ENCODE data around the gene S100A6. TPM values are rescaled to one million over a fixed set of nuclear protein-coding genes. Genes with fewer than 3 reads are reported as not detected.
A peak's percentile ranks its signal among the peaks of the same experiment; 100 is the strongest.
"Not testable (repeated sequence)": the region's sequence is repeated elsewhere in the genome, so short reads cannot be mapped to it uniquely, and the experiment has no call there.

The S100A6 gene
- total RNA-seq, 1 donor from 2014 or later, result 336 TPM

GRCh38 chr1:153578490-153578889 lies 42.7 kb upstream of the S100A6 start:
- Histone ChIP-seq H3K27ac (replicated peaks) (no peak overlapping the region), H3K36me3 (no peaks in the 10 kb centered on the region), H3K27me3 (ENCODE audit: low read depth) (no peaks in the 10 kb centered on the region), H3K9me3 (replicated peaks) (no peaks in the 10 kb centered on the region), H3K4me1 (no peaks in the 10 kb centered on the region), H3K4me3 (no peak overlapping the region)
- intact Hi-C loops (cut with micrococcal nuclease), result no loop called here
- TF ChIP-seq CTCF (IDR thresholded peaks at IDR 0.05; ENCODE audit: borderline replicate concordance), result no peak
- DNase-seq, result no peak

DNA sequence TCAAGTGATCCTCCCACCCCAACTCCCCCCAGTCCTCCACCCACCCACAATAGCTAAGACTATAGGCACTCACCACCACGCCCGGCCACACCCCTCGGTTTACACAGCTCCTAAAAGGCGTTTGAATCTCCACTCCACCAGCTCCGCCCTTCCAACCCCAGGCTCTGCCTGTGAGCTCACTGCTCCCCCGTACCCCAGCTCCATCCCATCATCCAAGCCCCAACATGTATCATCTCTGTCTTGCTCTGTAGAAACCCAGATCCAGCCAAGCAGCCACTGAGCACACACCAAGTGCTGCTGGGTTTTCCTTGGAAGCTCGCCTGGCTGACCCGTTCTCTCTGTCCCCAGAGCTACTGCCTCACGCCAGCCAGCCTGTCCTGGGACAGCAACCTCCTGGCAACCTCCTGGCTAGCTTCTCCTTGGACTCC lies 41.8 kb upstream of the S100A6 start:
- Histone ChIP-seq H3K4me1 (peaks cover 8% of the 10 kb centered on the region), H3K36me3 (no peaks in the 10 kb centered on the region), H3K27me3 (ENCODE audit: low read depth) (no peaks in the 10 kb centered on the region), H3K27ac (replicated peaks) (no peak overlapping the region), H3K9me3 (replicated peaks) (no peaks in the 10 kb centered on the region), H3K4me3 (no peak overlapping the region)
- no peak for TF ChIP-seq CTCF (IDR thresholded peaks at IDR 0.05; ENCODE audit: borderline replicate concordance)
- DNase-seq, result no peak
- intact Hi-C loops (cut with micrococcal nuclease), result no loop called here

DNA sequence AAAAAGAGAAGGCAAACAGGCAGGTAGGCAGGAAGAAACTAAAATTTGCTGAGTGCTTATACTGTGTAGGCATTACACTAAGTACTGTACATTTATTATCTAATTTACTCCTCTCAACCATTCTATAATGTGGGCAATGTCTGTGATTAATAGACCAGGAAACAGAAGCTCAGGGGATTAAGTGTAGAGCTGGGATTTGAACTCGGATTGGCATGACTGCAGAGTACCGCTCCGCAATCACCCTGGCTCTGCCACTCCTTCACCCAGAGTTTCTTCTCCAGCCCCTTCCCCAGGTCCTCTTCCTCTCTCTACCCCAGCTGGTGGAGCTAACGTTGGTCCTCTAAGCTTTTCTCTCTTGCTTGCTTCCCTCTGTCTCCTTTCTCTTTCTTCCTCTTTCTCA lies 41.3 kb upstream of the S100A6 start:
- Histone ChIP-seq H3K9me3 (replicated peaks) (no peaks in the 10 kb centered on the region), H3K4me3 (no peak overlapping the region), H3K27me3 (ENCODE audit: low read depth) (no peaks in the 10 kb centered on the region), H3K4me1 (peaks cover 13% of the 10 kb centered on the region), H3K27ac (replicated peaks) (no peak overlapping the region), H3K36me3 (no peaks in the 10 kb centered on the region)
- TF ChIP-seq CTCF (IDR thresholded peaks at IDR 0.05; ENCODE audit: borderline replicate concordance), result no peak
- intact Hi-C loops (cut with micrococcal nuclease), result no loop called here
- no peak for DNase-seq

- intact Hi-C loops (cut with micrococcal nuclease); H3K4me3 ChIP-seq; DNase-seq; H3K27me3 ChIP-seq (ENCODE audit: low read depth); H3K36me3 ChIP-seq; H3K9me3 ChIP-seq (replicated peaks); H3K27ac ChIP-seq (replicated peaks): not testable (repeated sequence)
- peaks cover 14% of the 10 kb centered on the region for H3K4me1 ChIP-seq
Measured at GRCh38 chr1:153575497-153575896, 39.7 kb upstream of the S100A6 start.

DNA sequence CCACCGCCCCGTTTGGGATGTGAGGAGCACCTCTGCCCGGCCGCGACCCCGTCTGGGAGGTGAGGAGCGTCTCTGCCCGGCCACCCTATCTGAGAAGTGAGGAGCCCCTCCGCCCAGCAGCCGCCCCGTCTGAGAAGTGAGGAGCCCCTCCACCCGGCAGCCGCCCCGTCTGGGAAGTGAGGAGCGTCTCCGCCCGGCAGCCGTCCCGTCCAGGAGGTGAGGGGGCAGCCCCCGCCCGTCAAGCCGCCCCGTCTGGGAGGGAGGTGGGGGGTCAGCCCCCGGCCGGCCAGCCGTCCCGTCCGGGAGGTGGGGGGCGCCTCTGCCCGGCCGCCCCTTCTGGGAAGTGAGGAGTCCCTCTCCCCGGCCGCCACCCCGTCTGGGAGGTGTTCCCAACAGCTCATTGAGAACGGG lies 39.3 kb upstream of the S100A6 start:
- H3K4me3 ChIP-seq; H3K27ac ChIP-seq (replicated peaks); H3K27me3 ChIP-seq (ENCODE audit: low read depth); DNase-seq; intact Hi-C loops (cut with micrococcal nuclease); H3K9me3 ChIP-seq (replicated peaks); H3K36me3 ChIP-seq: not testable (repeated sequence)
- peaks cover 14% of the 10 kb centered on the region for H3K4me1 ChIP-seq

GRCh38 chr1:153573351-153573750 lies 37.6 kb upstream of the S100A6 start:
- TF ChIP-seq CTCF (IDR thresholded peaks at IDR 0.05; ENCODE audit: borderline replicate concordance), result no peak
- H3K36me3 ChIP-seq, result no peaks in the 10 kb centered on the region
- intact Hi-C loops (cut with micrococcal nuclease), result no loop called here
- peaks cover 21% of the 10 kb centered on the region for H3K4me1 ChIP-seq
- H3K9me3 ChIP-seq (replicated peaks), result no peaks in the 10 kb centered on the region
- no peak overlapping the region for H3K27ac ChIP-seq (replicated peaks)
- no peak for DNase-seq
- no peaks in the 10 kb centered on the region for H3K27me3 ChIP-seq (ENCODE audit: low read depth)
- no peak overlapping the region for H3K4me3 ChIP-seq

DNA sequence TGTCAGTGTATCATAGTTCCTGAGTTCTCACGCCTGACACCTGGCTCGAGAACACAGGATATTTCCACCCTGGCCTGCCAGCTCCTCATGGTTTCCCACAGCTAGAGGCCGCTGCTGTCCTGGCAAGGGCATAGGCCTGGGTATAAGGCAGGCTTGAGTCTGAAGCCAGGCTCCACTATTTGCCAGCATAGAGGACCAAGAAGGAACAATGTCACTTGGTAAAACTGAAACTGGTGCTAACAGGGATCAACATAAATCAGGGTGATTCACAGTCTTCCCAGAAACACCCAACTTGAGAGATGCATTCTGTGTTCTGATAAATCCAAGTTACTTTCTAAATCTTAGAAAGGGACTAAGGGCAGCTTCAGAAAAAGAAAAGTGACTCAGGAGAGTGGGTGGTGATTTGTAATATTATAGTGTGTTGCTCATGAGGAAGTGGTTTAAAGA lies 36.8 kb upstream of the S100A6 start:
- H3K9me3 ChIP-seq (replicated peaks), result no peaks in the 10 kb centered on the region
- H3K27me3 ChIP-seq (ENCODE audit: low read depth), result no peaks in the 10 kb centered on the region
- TF ChIP-seq CTCF (IDR thresholded peaks at IDR 0.05; ENCODE audit: borderline replicate concordance), result peak; percentile 89
- no peaks in the 10 kb centered on the region for H3K36me3 ChIP-seq
- DNase-seq, result peak; percentile 72
- no peak overlapping the region for H3K4me3 ChIP-seq
- peak overlapping the region; percentile 61 for H3K27ac ChIP-seq (replicated peaks)
- H3K4me1 ChIP-seq, result peaks cover 29% of the 10 kb centered on the region
- intact Hi-C loops (cut with micrococcal nuclease), result no loop called here
